ENCODE measurements around the gene CCDC77. TPM values are rescaled to one million over a fixed set of nuclear protein-coding genes. Genes with fewer than 3 reads are reported as not detected.

Gene CCDC77
- total and polyA plus RNA-seq, 2 experiments from 2014 or later: 24.7 to 26.7 TPM

- TF ChIP-seq ZNF462 (CRISPR knock-in tag; IDR thresholded peaks at IDR 0.05): no peak
Measured at GRCh38 chr12:386651-387050, 14.8 kb upstream of the CCDC77 start (continued).

GRCh38 chr12:388012-388411 is 13.4 kb upstream of the CCDC77 start:
- Histone ChIP-seq H3K4me1 (ENCODE audit: insufficient read depth) (peaks cover 8% of the 10 kb centered on the region; the same call in 1 of the 2 replicates), H3K36me3 (ENCODE audit: insufficient read depth) (peaks cover 16% of the 10 kb centered on the region; the same call in 1 of the 2 replicates), H3K9me2 (ENCODE audit: insufficient read depth) (no peaks in the 10 kb centered on the region), H3K4me2 (peak overlapping the region; percentile 99), H3K27me3 (ENCODE audit: insufficient read depth) (no peaks in the 10 kb centered on the region), H3K4me3 (peak overlapping the region; percentile 95), H4K20me1 (replicated peaks; ENCODE audit: insufficient read depth) (no peaks in the 10 kb centered on the region; the same call in 1 of the 2 replicates), H2AFZ (no peak overlapping the region), H3K27ac (ENCODE audit: low read depth) (no peak overlapping the region; the same call in 1 of the 2 replicates), H3K79me2 (replicated peaks; ENCODE audit: insufficient read depth) (peaks cover 54% of the 10 kb centered on the region), H3F3A (replicated peaks; ENCODE audit: low read depth) (no peaks in the 10 kb centered on the region)
- Mint-ChIP-seq H3K36me3 (ENCODE audit: low read depth) (peaks cover 27% of the 10 kb centered on the region), H3K27me3 (ENCODE audit: insufficient read depth, low read depth, poor library complexity) (peaks cover 9% of the 10 kb centered on the region), H3K4me1 (peaks cover 12% of the 10 kb centered on the region), H3K27ac (peak overlapping the region; percentile 93), H3K9me3 (no peaks in the 10 kb centered on the region; the same call in 2 of the 3 replicates), H3K4me3 (peak overlapping the region; percentile 94)
- DNase-seq (ENCODE audit: low spot score): no peak
- no peak for ATAC-seq
- no peak for TF ChIP-seq CTCF (conservative IDR thresholded peaks at IDR 0.05; ENCODE audit: low read depth in 2 of 2)

Measured in GM23338 (cell line).